Caki2 (cell line): Measurements from ENCODE around the gene TCP10L. TPM values are rescaled to one million over a fixed set of nuclear protein-coding genes. Genes with fewer than 3 reads are reported as not detected.
"Not testable (repeated sequence)": the region's sequence is repeated elsewhere in the genome, so short reads cannot be mapped to it uniquely, and the experiment has no call there.

Experiments used
- DNase-seq: peaks from one replicate; pipeline ENCODE4 v3.0.0-alpha.2; 2015; ENCODE audit warnings: low read depth
- in situ Hi-C: cut with HindIII; loops from 2 replicates; pipeline ENCODE4 v1.10.0; 2016; ENCODE audit warnings: low sequenced_read_pairs, low pct_unique_long_range_greater_than_20kb, mixed read lengths
- total RNA-seq: library from RNA; depleted of rRNA; stranded (reverse); fragments of >200 nt; shearing (Covaris generic); gene quantifications from 2 replicates; pipeline ENCODE4 v1.2.3, GENCODE V29; 2014; ENCODE audit warnings: low replicate concordance; rRNA removed

The TCP10L gene
- 2.9 TPM in 1 of 2 replicates, not detected in the other for total RNA-seq

DNA sequence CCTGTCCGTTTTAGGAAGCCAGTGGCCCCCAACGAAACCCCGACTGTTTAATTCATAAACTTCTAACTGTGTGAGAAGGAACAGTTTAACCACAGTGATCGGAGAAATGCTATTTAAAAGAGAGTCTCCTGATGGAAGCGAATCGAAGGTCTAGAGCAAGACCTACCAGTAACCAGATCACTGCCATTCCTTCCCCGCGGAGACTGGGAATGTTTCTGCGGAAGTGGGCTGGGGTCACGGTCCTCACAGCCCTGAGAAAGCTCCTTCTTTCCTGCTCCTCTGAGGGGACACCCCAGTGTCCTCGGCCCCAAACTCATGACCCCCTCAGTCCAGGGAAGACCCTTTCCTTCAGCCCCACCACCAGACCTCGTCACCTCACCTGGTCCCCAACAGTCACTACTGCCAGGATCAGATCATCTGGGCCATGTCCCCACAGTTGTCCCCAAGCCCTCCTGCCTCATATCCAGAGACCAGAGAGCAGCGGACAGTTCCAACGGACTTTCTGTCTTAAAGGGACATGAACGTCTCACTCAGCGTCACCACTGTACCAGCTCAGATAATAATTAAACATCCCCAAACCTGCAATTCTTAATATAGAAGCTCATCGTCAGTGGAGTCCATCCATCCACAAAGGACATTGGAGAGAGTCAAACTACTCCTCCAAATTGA is at the start of gene TCP10L:
Gene TCP10L, minus strand, starts transcription at position 482 of the 669 bp plus-strand sequence. CDS start 1,219 bp downstream, outside the sequence.
- in situ Hi-C loops = no loop called here
- no peak for DNase-seq

DNA sequence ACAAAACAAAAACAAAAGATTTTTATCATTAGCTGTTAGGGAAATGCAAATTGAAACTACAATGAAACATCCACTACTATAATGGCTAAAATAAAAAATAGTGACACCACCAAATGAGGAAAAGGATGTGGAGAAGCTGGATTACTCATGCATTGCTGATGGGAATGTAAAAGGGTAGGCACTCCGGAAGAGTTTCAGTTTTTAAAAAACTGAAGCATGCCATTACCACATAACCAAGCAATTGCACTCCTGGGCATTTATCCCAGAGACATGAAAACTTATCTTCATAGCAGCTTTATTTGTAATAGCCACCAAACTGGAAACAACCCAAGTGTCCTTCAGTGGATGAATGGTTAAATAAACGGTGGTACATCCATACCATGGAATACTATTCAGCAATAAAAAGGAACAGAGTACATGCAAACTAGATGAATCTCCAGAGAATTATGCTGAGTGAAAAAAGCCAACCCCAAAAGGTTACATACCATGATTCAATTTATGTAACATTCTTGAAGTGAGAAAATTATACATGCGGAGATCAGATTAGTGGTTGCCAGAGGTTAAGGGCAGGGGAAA is 41.4 kb upstream of the TCP10L start:
- no peak for DNase-seq
- in situ Hi-C loops = no loop called here

DNA sequence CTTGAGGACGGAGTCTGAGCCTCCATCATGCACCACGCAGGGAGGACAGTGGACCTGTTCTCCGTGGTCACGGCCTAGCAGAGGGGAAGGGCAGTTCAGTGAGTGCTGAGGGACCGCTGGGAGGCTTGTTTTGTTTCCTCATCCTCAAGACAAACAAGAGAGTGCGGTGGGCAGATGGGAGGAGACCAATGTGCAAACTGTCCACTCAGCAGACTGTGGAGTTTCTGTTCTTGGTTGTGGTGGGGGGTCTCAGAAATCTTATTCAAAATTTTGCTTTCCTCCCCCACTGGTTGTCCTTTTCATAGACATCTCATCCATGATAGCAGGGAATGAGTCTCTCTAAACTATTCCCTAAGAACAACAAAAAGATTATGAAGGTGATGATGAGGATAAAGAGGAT is 32.9 kb upstream of the TCP10L start:
- DNase-seq, in situ Hi-C loops: not testable (repeated sequence)

GRCh38 chr21:32613436-32614043 is 28.2 kb upstream of the TCP10L start:
- in situ Hi-C loops = no loop called here
- no peak for DNase-seq

GRCh38 chr21:32612999-32613337 is 27.6 kb upstream of the TCP10L start:
- no peak for DNase-seq
- in situ Hi-C loops = no loop called here

DNA sequence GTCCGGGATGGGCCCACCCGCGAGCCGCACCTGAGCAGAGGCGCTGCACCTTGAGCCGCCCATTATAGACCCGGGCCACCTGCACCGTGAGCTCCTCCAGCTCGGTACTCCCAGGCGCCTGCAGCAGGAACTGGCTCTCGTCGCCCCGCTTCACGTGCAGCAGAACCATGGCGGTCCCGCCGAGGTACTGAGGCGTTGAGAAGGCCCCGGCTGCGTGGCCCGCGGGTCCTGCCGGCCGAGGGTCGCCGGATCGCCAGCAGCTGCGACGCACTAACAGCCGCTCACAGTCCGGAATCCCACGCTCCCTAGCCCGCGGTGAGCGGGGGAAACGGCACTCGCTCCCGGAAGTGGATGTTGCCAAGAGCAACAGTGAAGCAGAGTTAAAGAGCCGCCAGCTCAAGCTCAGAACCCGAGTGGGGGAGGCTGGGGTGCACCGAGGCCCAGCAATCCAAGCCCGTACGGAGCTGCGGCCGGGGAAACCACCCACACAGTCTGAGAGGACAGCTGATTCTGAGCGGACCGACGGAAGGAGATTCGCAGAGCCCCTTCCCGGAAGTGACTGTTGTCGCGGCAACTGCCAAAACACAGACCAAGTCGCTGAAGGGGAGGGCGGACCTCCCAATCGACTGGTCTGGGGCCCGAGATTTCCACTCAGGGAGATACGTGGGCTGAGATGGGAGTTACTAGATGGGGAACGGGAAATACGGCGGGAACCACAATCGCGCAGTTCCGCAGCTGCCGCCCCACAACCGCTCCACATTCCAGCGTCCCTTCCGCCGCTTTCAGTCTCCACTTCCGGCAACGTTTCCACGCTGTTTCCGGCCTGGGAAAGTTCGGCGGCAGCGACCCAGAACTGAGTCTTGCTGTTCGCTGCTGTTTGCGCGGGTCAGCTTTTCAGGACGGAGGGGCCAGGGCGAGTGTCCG is 27.0 kb upstream of the TCP10L start, which contains the start of gene CFAP298:
Gene CFAP298, minus strand, starts transcription at position 303 of the 924 bp plus-strand sequence. Its CDS starts 134 bp downstream, at position 169.
- in situ Hi-C loops = no loop called here
- peak; percentile 92 for DNase-seq

GRCh38 chr21:32611471-32611997 is 26.2 kb upstream of the TCP10L start:
- in situ Hi-C loops = no loop called here
- peak; percentile 10 for DNase-seq

GRCh38 chr21:32610940-32611339 is 25.6 kb upstream of the TCP10L start:
- in situ Hi-C loops, DNase-seq: not testable (repeated sequence)

GRCh38 chr21:32608851-32609250 is 23.5 kb upstream of the TCP10L start:
- in situ Hi-C loops = no loop called here
- no peak for DNase-seq

DNA sequence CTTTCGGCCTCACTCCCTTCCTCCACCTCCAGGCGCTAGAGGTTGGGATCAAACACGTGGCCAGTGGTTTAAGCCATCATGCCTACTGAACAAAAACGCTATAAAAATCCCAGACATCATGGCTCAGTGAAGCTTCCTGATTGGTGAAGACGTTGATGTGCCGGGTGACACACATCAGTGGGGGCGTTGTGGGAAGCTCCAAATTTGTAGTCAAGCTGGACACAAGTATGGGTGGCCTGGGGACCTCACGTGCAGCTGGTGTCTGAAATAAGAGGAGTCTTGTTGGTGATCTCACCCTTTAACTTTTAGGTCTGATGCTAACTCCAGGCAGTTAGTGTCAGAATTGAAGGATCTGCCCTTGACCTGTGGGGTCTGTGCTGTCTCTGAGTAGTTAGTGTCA is 20.1 kb upstream of the TCP10L start:
- DNase-seq = no peak
- in situ Hi-C loops = no loop called here

DNA sequence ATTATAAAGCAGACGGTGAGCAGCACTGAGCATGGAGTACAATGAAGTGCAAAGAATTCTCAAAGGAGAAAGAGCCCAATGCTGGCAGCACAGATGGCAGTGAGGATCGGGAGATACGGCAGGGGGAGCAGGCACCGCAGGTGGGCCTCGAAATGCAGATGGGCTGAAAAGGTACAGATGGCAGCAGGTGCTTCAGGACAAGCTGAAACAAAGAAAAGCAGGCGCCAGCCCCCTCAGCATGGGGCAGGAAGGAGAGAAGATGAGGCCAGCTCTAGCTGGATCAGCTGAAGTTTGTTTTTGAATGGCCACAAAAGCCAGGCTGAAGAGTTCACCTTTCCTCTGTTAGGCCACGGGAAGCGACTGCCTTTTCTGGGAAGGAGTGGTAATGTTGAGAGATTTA is 19.1 kb upstream of the TCP10L start:
- in situ Hi-C loops = no loop called here
- no peak for DNase-seq

DNA sequence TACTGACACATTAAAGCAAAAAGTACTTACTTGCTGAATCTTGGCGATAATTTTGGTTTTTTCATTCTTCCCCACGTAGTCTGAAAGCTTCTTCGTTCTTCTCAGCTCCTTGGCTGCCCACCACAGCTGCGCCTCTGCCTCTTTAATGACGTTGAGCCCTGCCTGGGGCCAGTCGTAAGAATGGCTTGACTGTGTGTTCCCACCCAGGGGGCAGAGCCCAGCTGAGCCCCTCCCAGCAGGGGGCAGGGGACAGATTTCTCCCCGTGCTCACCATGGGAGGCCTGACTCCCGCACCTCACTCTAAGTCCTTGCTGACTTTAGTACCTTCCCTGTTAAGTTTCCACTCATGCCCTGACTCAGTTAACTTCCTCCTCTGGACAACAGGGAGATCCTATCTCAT is 17.8 kb upstream of the TCP10L start:
- DNase-seq = no peak
- in situ Hi-C loops = no loop called here

DNA sequence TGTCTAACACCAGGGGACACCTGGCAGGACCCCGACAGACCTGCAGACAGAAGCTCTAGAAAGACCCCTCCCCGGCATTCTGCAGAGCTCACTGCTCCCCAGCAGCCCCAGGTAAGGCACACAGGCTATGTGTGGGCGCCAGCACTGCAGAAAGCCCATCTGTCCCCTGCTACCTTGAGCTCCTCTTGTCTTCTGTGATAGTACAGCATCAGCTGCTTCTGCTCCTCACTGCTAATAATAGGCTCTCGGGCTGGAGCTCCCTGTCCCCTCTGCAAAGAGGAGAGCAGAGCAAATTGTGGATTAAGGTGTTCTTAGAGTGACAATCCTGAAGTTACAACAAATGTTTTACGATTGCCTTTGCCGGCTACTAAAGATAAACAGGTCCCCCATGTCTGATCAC is 16.8 kb upstream of the TCP10L start:
- in situ Hi-C loops = no loop called here
- no peak for DNase-seq

DNA sequence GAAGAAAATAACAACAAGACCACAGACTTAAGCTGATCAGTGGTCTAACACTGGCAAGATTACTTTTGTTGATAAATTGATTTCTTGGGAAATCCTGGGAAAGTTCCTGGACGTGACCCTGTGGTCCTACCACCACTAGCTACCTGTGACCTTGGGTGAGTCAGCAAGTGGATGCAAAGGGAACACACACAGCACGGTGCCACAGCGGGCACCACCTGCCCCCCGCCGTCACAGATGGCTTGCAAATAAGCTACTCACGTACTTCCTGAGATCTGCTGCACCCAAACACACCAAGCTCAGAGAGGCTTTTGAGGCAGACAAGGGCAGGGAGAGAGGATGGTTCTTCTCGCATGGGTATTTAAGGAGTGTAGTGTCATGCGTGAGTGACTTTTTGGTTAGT is 14.2 kb upstream of the TCP10L start:
- peak; percentile 23 for DNase-seq
- in situ Hi-C loops = no loop called here

- in situ Hi-C loops = no loop called here
- DNase-seq = peak; percentile 25
These were observed 13.8 kb upstream of the TCP10L start for GRCh38 chr21:32599091-32599490.

- peak; percentile 73 for DNase-seq
- in situ Hi-C loops = no loop called here
These were observed 11.9 kb upstream of the TCP10L start for GRCh38 chr21:32597205-32597604.

GRCh38 chr21:32595431-32595830 is 10.1 kb upstream of the TCP10L start:
- DNase-seq = no peak
- in situ Hi-C loops = no loop called here

DNA sequence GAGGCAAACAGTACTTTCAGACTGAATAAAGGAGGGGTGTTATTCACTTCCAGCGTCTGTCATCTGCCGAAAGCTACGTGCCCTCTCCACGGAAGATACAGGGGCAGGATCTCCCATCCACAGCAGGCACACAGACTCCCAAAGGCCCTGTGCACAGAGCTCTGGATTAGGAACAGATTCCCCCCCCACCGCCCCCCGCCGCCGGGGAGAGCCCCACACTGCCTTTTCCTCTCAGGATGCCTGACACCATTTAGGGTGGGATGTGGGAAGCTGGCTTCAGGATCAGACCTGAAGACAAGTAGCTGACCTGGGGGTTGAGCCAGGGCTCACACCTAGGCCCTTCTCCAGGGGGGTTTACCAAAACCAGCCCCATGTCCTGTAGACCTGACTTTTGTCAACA is 8.4 kb upstream of the TCP10L start:
- in situ Hi-C loops = no loop called here
- DNase-seq = no peak
